Activated naive CD8-positive, alpha-beta T cell treated with anti-CD3 and anti-CD28 coated beads, Interleukin-2, amount 10 ng/mL, durations not matched to agents 7 days and 5 days (primary cell): Measurements from ENCODE around the gene C1R. TPM values are rescaled to one million over a fixed set of nuclear protein-coding genes. Genes with fewer than 3 reads are reported as not detected.
A peak's percentile ranks its signal among the peaks of the same experiment; 100 is the strongest.

Experiments used
- ATAC-seq: fragments of 150-1000 bp; cut with Tn5 transposase; one replicate; pipeline ENCODE4 v1.10.0; 2021; ENCODE audit warnings: low read depth, moderate library complexity
- POLR2A ChIA-PET: fragments of 350-600 bp; sonication (Branson Sonifier 250); formaldehyde crosslinking; loops from one replicate; lab custom pipeline; 2021; ENCODE audit warnings: antibody characterized with exemption; lab: Charles Lee
- DNase-seq: peaks from one replicate; pipeline ENCODE4 v3.0.0; 2021
- H3K27ac Mint-ChIP-seq: one replicate; pipeline ENCODE4 v1.8.0; 2022; ENCODE audit warnings: mild to moderate bottlenecking, mixed read lengths
- H3K27me3 Mint-ChIP-seq: one replicate; pipeline ENCODE4 v1.8.0; 2022; ENCODE audit warnings: mild to moderate bottlenecking, moderate library complexity, mixed read lengths
- H3K36me3 Mint-ChIP-seq: one replicate; pipeline ENCODE4 v1.8.0; 2021; ENCODE audit warnings: mild to moderate bottlenecking, mixed read lengths
- H3K4me1 Mint-ChIP-seq: one replicate; pipeline ENCODE4 v1.8.0; 2021; ENCODE audit warnings: mixed read lengths
- H3K4me3 Mint-ChIP-seq: one replicate; pipeline ENCODE4 v1.8.0; 2022; ENCODE audit warnings: mild to moderate bottlenecking, moderate library complexity, mixed read lengths
- H3K9me3 Mint-ChIP-seq: one replicate; pipeline ENCODE4 v1.8.0; 2021; ENCODE audit warnings: mixed read lengths
- total RNA-seq, 2 experiments: library from RNA; stranded (reverse); gene quantifications; one replicate each; pipeline ENCODE4 v1.2.3, GENCODE V29; 2021

C1R gene
- total RNA-seq, 2 experiments from 2014 or later, result 4.6 to 6.4 TPM

DNA sequence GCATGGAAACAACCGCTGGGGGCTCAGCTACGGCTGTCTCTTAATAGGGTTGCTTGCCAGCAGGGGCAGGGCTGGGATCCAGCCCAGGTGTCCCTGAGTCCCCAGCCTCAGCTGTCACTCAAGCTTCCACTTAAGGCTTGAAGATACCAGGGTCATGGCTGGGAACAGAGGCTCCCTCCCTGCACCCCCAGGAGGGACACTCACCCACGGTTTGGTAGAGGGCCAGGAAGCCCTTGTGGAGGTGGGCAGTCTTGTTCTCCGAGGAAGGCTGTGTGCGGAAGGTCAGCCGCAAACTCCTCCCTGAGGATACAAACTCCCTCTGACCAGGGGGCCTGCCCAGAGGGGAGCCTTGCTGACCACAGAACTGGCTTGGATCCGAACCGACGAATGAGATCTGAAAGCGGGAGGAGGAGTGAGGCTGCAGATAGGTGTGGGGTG is 9.5 kb upstream of the C1R start:
- Mint-ChIP-seq H3K9me3 (peaks cover 9% of the 10 kb centered on the region), H3K27ac (peak overlapping the region; percentile 25), H3K36me3 (peaks cover 48% of the 10 kb centered on the region), H3K4me3 (no peak overlapping the region), H3K4me1 (peaks cover 31% of the 10 kb centered on the region), H3K27me3 (no peaks in the 10 kb centered on the region)
- POLR2A ChIA-PET, result no interaction called here
- DNase-seq, result no peak
- no peak for ATAC-seq

DNA sequence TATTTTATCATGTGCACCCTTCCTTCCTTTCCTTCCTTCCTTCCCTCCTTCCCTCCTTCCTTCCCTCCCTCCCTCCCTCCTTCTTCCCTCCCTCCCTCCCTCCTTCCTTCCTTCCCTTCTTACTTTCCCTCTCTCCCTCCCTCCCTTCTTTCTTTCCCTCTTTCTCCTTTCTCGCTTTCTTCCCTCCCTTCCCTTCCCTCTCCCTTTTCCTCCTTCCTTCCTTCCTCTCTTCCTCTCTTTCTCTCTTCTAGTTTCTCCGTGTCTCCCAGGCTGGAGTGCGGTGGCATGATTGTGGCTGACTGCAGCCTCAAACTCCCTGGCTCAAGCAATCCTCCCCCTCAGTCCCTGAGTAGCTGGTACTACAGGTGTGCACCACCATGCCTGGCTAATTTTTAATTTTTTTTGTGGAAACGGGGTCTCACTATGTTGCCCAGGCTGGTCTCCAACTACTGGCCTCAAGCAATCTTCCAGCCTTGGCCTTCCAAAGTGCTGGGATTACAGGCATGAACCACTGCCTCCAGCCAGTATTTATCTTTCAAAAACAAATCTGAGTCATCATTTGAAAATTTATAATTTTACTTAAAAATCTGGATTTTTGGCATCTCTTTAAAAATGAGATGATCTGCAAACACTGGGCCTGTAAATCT is 8.9 kb upstream of the C1R start:
- peaks cover 42% of the 10 kb centered on the region for H3K36me3 Mint-ChIP-seq
- no peaks in the 10 kb centered on the region for H3K27me3 Mint-ChIP-seq
- no peak overlapping the region for H3K4me3 Mint-ChIP-seq
- H3K4me1 Mint-ChIP-seq, result peaks cover 28% of the 10 kb centered on the region
- no peak overlapping the region for H3K27ac Mint-ChIP-seq
- peaks cover 7% of the 10 kb centered on the region for H3K9me3 Mint-ChIP-seq
- POLR2A ChIA-PET, result no interaction called here
- ATAC-seq (no peak), DNase-seq (no peak)

DNA sequence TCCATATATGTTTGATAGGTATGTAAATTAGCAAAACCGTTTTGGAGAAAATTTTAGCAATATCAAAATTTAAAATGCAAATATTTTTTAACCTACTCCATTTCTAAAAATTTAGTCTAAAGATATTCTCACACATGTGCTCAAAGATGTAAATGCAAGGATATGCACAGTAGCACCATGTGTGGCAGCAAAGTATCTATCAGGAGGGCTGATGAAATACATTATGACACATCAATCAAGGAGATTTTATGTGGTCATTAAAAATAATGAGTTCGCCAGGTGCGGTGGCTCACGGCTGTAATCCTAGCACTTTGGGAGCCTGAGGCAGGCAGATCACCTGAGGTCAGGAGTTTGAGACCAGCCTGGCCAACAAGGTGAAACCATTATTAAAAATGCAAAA is 8.0 kb upstream of the C1R start:
- no peak for DNase-seq
- Mint-ChIP-seq H3K4me3 (no peak overlapping the region), H3K27me3 (no peaks in the 10 kb centered on the region), H3K27ac (no peak overlapping the region), H3K36me3 (peaks cover 33% of the 10 kb centered on the region), H3K9me3 (no peaks in the 10 kb centered on the region), H3K4me1 (peaks cover 23% of the 10 kb centered on the region)
- POLR2A ChIA-PET, result no interaction called here
- no peak for ATAC-seq

DNA sequence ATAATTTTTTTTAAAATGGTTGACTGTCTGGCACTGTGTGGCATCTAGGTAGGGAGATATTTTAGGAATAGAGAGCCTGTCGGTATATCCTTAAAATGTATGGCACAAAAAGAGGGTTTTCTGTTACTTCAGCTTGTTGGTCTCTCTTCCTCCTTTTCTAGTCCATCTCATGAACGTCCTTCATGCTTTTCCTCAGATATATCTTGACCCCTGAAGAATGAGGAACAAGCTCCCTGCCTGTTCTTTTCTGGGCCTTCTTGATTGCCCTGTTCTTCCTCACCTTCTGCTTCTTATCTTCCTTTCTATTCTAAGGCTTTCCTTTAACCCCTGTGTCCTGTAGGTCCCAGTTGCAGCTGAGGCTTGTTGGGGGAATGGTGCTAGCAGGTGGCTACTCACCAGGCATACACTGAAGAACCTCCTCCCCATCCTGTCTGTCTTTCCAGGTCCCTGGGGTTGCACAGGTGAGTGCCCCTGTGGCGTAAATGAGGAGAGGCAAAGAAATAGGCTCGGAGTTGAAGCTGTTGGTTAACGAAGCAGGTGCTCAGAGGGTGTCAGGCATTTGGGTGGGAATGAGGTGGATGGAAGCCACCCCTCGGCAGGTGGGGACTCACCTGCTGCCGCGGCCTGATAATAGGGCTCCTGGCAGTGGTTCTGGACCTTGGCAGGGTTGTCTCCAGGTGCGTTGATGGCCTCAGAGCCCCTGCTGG is 7.2 kb upstream of the C1R start:
- POLR2A ChIA-PET, result interaction anchor here (0.6 to 0.7 kb wide), 3 partner anchors 9 to 344 kb away, joined by 3 read pairs; no protein-coding TSS in a partner anchor
- no peak overlapping the region for H3K27ac Mint-ChIP-seq

DNA sequence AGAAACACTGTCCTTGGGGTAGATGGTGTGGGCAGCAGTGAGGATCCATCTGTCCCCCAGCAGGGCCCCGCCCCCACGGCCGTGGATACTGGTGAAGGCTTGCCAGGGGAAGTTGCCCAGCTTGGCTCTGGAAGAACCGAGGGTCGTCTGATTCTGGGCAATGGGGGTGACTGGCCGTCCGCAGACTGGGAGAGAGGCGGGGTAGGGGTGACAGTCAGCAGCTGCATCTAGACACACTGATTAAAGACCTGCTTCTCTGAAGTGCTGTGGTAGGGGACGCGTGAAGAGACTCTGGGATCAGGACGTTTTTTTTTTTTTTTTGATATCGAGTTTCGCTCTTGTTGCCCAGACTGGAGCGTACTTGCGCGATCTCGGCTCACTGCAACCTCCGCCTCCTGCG is 4.7 kb upstream of the C1R start:
- ATAC-seq (no peak), DNase-seq (no peak)
- Mint-ChIP-seq H3K27ac (no peak overlapping the region), H3K4me3 (no peak overlapping the region), H3K4me1 (peaks cover 8% of the 10 kb centered on the region), H3K36me3 (peaks cover 11% of the 10 kb centered on the region), H3K27me3 (no peaks in the 10 kb centered on the region), H3K9me3 (no peaks in the 10 kb centered on the region)
- POLR2A ChIA-PET, result interaction anchor here (4.9 kb wide), 1 partner anchor 11 kb away, joined by 17 read pairs; no protein-coding TSS in a partner anchor

More for the DNA sequence above, 7.2 kb upstream of the C1R start:
- peaks cover 28% of the 10 kb centered on the region for H3K36me3 Mint-ChIP-seq
- no peaks in the 10 kb centered on the region for H3K9me3 Mint-ChIP-seq
- peaks cover 23% of the 10 kb centered on the region for H3K4me1 Mint-ChIP-seq
- H3K4me3 Mint-ChIP-seq, result no peak overlapping the region
- ATAC-seq (no peak), DNase-seq (no peak)
- no peaks in the 10 kb centered on the region for H3K27me3 Mint-ChIP-seq

DNA sequence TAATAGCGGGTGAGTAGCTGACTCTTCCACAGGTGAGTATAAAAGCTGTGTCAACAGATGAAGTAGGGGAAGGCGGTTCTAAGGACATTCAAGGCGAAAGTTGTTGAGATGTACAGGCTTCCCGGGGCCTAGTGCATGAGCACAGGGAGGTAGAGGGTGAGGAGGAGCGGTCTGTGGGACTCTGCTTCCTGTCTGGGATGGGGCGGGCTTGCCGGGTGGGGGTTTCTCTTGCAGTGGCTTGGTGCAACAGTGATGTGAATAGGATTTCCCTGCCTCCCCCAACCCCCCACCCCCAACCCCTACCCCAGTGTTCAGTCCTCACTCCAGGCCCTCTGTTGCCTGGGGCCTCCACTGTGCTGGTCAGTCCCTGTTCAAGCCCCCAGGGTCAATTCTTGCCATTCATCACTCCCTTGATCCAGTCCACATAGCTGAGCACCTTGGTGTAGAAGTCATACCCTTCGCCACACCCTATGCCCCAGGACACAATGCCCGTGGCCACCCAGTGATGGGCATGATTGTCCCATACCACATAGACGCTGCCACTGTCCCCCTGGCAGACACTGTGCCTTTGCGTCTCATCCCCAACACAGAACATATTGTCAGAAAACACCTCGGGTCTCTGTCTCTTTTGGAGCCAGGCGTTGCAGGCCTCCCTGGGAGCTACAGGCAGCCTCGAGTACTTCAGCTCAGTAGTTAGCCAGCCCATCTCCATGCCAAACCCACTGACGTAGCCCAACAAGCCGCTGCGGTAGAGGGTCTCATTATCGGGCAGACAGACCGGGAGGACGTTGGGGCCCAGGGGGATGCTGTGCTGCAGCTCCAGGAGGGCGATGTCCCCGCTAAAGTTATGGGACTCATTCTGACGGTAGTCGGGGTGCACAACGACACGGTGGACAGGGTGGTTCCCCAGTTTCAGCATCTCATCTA is 4.0 kb upstream of the C1R start:
- H3K36me3 Mint-ChIP-seq, result peaks cover 11% of the 10 kb centered on the region
- DNase-seq (no peak), ATAC-seq (no peak)
- POLR2A ChIA-PET, result interaction anchor here (1.0 to 4.9 kb wide), 2 partner anchors 12 to 229 kb away, joined by 3 to 17 read pairs; no protein-coding TSS in a partner anchor
- H3K27ac Mint-ChIP-seq, result no peak overlapping the region
- H3K4me1 Mint-ChIP-seq, result peaks cover 10% of the 10 kb centered on the region
- H3K27me3 Mint-ChIP-seq, result no peaks in the 10 kb centered on the region
- no peak overlapping the region for H3K4me3 Mint-ChIP-seq
- no peaks in the 10 kb centered on the region for H3K9me3 Mint-ChIP-seq

DNA sequence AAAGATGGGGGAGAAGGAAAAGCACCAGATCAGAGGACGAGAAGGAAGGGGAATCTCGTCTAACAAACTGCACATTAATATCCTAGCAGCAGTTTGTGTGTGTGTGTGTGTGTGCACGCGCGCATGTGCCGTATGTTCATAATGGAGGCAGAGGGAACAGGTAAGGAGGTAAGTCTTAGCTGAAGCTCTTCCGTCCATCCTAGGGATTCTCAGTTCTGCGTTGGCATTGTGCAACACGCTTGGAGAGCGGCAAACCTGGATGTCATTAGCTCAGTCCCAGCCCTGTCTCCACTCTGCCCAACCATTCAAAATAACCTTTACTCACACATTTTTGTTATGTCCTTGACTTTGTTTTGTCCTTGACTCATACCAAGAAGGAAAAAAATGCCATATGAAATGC is 1.6 kb upstream of the C1R start:
- Mint-ChIP-seq H3K9me3 (no peaks in the 10 kb centered on the region), H3K27me3 (no peaks in the 10 kb centered on the region), H3K36me3 (peaks cover 7% of the 10 kb centered on the region), H3K4me3 (no peak overlapping the region), H3K4me1 (peaks cover 7% of the 10 kb centered on the region), H3K27ac (no peak overlapping the region)
- POLR2A ChIA-PET, result interaction anchor here (0.7 to 4.9 kb wide), 5 partner anchors 9 to 225 kb away, joined by 3 to 17 read pairs (median 3); no protein-coding TSS in a partner anchor
- ATAC-seq (no peak), DNase-seq (no peak)

DNA sequence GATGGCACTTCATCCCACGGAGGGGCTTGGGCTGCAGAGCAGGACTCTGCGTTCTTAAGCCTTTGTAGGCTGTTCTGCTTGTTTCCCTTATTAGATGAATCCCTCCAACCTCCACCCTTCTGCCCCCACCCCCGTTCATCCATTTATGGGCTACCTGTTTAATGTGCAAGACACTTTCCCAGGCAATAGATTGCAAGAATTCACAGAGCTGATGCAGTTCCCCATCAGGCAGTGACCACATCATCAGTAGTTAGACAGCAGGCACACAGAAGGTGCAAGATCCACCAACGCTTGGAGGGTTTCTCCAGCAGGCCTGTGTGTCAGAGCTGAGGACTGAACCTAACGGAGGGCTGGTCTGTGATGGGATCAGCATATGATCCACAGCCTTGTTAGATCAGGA is 1.2 kb upstream of the C1R start:
- POLR2A ChIA-PET, result interaction anchor here (0.7 to 4.9 kb wide), 7 partner anchors 9 to 224 kb away, joined by 3 to 17 read pairs (median 3); partner anchors contain the start of genes C12orf57 and RNU7-1
- DNase-seq (no peak), ATAC-seq (no peak)
- Mint-ChIP-seq H3K9me3 (no peaks in the 10 kb centered on the region), H3K27me3 (no peaks in the 10 kb centered on the region), H3K4me1 (peaks cover 7% of the 10 kb centered on the region), H3K27ac (no peak overlapping the region), H3K36me3 (peaks cover 5% of the 10 kb centered on the region), H3K4me3 (no peak overlapping the region)

DNA sequence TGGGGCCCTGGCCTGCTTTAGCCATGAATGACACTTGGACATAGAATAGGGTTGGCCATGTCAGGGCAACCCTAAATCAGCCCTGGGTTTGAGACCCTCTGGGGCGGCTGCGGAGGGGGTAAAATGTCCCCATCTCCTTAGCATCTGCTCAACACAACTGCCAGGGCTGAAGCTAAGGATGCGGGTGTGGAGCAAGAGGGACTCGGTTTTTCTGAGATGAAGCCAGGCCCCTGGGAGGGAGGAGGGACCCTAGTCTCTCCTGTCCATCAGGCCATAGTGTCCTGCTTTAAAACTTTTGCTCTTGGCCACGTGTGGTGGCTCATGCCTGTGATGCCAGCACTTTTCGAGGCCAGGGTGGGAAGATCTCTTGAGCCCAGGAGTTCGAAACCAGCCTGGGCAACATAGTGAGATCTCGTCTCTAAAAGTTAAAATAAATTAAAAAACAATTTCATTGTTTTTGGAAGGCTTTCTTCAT is 778 bp upstream of the C1R start:
- Mint-ChIP-seq H3K27me3 (no peaks in the 10 kb centered on the region), H3K4me1 (peaks cover 7% of the 10 kb centered on the region), H3K27ac (no peak overlapping the region), H3K36me3 (peaks cover under 1% of the 10 kb centered on the region), H3K9me3 (no peaks in the 10 kb centered on the region), H3K4me3 (peak overlapping the region; percentile 87)
- no peak for ATAC-seq
- DNase-seq, result no peak
- POLR2A ChIA-PET, result interaction anchor here (0.8 to 4.9 kb wide), 6 partner anchors 15 to 224 kb away, joined by 3 to 17 read pairs (median 4); partner anchors contain the start of genes C12orf57 and RNU7-1

DNA sequence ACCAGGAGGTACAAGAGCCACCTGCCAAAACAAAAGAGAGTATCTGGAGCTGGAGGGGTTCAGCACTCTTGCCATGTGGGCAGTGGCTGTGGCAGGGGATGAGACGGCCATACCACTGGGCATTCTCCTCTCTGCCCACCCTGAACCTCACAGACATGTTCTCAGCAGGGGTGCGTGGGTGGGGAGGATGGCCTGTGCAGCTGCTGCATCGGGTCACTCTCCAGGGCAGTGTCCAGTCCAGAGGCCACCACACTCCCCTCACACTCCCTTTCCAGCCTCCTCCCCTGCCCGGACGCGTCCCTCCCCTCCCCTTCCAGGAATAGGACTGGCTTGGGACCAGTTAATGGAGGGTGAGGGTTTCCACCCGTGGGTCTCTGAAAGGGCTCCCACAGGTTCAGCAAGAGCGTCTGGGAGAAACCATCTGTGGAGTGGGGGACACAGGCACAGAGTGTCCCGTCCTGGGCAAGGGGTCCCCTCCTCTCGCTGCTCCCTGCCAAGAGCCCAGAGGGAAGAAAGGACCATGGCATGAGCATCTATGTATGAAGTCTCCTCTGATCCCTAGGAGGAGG is 501 bp downstream of the C1R start:
- ATAC-seq (no peak), DNase-seq (no peak)
- H3K4me1 Mint-ChIP-seq, result peaks cover 7% of the 10 kb centered on the region
- POLR2A ChIA-PET, result interaction anchor here (0.9 to 1.6 kb wide), 3 partner anchors 76 to 154 kb away, joined by 3 to 4 read pairs (median 3); no protein-coding TSS in a partner anchor
- H3K27ac Mint-ChIP-seq, result peak overlapping the region; percentile 80
- H3K4me3 Mint-ChIP-seq, result peak overlapping the region; percentile 87
- no peaks in the 10 kb centered on the region for H3K9me3 Mint-ChIP-seq
- H3K36me3 Mint-ChIP-seq, result no peaks in the 10 kb centered on the region
- no peaks in the 10 kb centered on the region for H3K27me3 Mint-ChIP-seq

DNA sequence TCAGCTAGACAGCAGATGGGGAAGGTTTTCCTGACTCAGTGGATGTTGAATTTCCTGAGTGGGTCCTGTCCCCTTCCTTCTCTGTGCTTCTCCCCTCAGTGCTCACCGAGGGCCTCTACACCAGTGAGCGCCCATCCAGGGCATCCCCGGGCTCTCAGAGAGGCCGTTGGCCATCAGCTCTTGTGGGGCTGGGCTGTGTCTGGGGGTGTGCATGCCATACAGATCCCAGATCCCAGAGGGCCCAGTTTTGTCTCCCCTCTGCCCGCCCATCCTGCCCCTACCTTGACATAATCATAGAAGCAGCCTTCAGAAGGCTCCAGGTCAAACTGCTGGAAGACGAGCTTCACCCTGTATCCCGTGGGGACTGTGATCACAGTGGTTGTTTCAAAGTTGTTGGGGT is 1.1 kb downstream of the C1R start:
- Mint-ChIP-seq H3K4me3 (no peak overlapping the region), H3K36me3 (no peaks in the 10 kb centered on the region), H3K4me1 (peaks cover 6% of the 10 kb centered on the region), H3K9me3 (no peaks in the 10 kb centered on the region), H3K27ac (peak overlapping the region; percentile 27), H3K27me3 (no peaks in the 10 kb centered on the region)
- ATAC-seq (no peak), DNase-seq (no peak)
- POLR2A ChIA-PET, result interaction anchor here (0.9 to 1.6 kb wide), 3 partner anchors 75 to 154 kb away, joined by 3 to 4 read pairs (median 3); no protein-coding TSS in a partner anchor

DNA sequence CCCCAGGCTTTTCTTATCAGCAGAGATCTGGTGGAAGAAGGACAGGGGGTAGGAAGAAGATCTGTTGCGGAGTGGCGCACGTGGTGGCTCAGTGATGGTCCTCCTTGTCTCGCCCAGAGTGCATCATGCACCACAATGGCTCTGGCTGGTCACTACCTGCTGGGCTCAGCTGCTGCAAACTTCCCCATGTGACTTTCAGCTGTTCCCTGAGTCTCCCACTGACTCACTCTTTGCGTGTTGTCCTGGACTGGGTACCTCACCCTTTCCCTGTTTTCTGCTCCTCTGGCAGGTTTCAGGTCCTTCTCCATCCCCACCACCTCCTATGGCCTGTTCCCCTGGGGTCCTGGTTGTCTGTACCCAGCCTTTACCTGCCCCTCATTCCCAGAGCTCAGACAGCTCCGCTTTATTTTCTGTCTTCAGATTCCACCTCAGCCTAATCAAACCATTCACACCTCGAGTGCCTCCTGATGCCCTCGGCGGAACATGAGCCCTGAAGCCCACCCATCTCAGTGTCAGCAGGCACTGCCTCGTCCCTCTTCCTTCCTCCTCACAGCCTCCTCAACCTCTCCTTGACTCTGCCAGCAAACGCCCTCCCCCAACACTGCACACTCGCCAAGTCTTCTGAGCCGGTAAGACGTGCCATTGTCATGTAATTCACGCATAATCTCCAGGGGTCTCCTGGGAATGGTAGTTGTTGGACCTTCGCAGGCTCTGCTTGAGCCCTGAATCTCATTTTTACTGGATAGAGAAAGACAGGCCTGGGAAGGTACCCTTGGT is 1.8 kb downstream of the C1R start:
- DNase-seq (no peak), ATAC-seq (no peak)
- Mint-ChIP-seq H3K9me3 (no peaks in the 10 kb centered on the region), H3K27ac (no peak overlapping the region), H3K36me3 (no peaks in the 10 kb centered on the region), H3K4me1 (peaks cover 6% of the 10 kb centered on the region), H3K4me3 (no peak overlapping the region), H3K27me3 (no peaks in the 10 kb centered on the region)
- POLR2A ChIA-PET, result interaction anchor here (1.3 to 1.6 kb wide), 3 partner anchors 75 to 153 kb away, joined by 3 to 5 read pairs (median 4); partner anchors contain the start of genes C12orf57 and RNU7-1
